ENCODE measurements around the gene SETBP1.

The SETBP1 gene

GRCh38 chr18:44696892-44697291 is 16.2 kb downstream of the SETBP1 start:
- Histone ChIP-seq H3K4me3 (ENCODE audit: low read depth, low read length, poor library complexity, severe bottlenecking) (no peak overlapping the region), H3K9me2 (ENCODE audit: low read depth, low read length) (no peaks in the 10 kb centered on the region), H4K20me1 (ENCODE audit: insufficient read depth, low read length) (no peaks in the 10 kb centered on the region), H3K27ac (ENCODE audit: low read depth, low read length, poor library complexity, severe bottlenecking) (no peak overlapping the region), H3K9ac (ENCODE audit: low read length) (no peak overlapping the region), H3K27me3 (ENCODE audit: insufficient read depth, low read length) (no peaks in the 10 kb centered on the region), H3K4me2 (ENCODE audit: low read length) (no peak overlapping the region), H2AFZ (ENCODE audit: low read length) (no peak overlapping the region), H3F3A (ENCODE audit: insufficient read depth, low read length) (no peaks in the 10 kb centered on the region), H3K36me3 (ENCODE audit: insufficient read depth, low read length) (no peaks in the 10 kb centered on the region; the same call in 1 of the 2 replicates), H3K9me3 (ENCODE audit: low read length) (no peaks in the 10 kb centered on the region), H3K4me1 (ENCODE audit: insufficient read depth, low read length, severe bottlenecking) (peaks cover 47% of the 10 kb centered on the region), H3K79me2 (ENCODE audit: insufficient read depth, low read length) (no peaks in the 10 kb centered on the region)
- TF ChIP-seq EZH2 (IDR thresholded peaks at IDR 0.05; ENCODE audit: borderline replicate concordance, low read length) (no peak), CTCF (IDR thresholded peaks at IDR 0.05; ENCODE audit: low read length) (no peak)

GRCh38 chr18:44697315-44697714 is 16.6 kb downstream of the SETBP1 start:
- H3K27ac ChIP-seq (ENCODE audit: low read depth, low read length, poor library complexity, severe bottlenecking) = no peak overlapping the region

GRCh38 chr18:44698518-44698917 is 17.8 kb downstream of the SETBP1 start:
- Histone ChIP-seq H3K27me3 (ENCODE audit: insufficient read depth, low read length) (no peaks in the 10 kb centered on the region), H3K4me3 (ENCODE audit: low read depth, low read length, poor library complexity, severe bottlenecking) (no peak overlapping the region), H3F3A (ENCODE audit: insufficient read depth, low read length) (no peaks in the 10 kb centered on the region), H3K9me2 (ENCODE audit: low read depth, low read length) (no peaks in the 10 kb centered on the region), H3K4me2 (ENCODE audit: low read length) (no peak overlapping the region), H3K4me1 (ENCODE audit: insufficient read depth, low read length, severe bottlenecking) (peaks cover 61% of the 10 kb centered on the region), H3K9me3 (ENCODE audit: low read length) (no peaks in the 10 kb centered on the region), H3K79me2 (ENCODE audit: insufficient read depth, low read length) (no peaks in the 10 kb centered on the region), H3K36me3 (ENCODE audit: insufficient read depth, low read length) (no peaks in the 10 kb centered on the region), H3K9ac (ENCODE audit: low read length) (no peak overlapping the region), H3K27ac (ENCODE audit: low read depth, low read length, poor library complexity, severe bottlenecking) (no peak overlapping the region), H4K20me1 (ENCODE audit: insufficient read depth, low read length) (no peaks in the 10 kb centered on the region), H2AFZ (ENCODE audit: low read length) (no peak overlapping the region)
- TF ChIP-seq EZH2 (IDR thresholded peaks at IDR 0.05; ENCODE audit: borderline replicate concordance, low read length) (no peak), CTCF (IDR thresholded peaks at IDR 0.05; ENCODE audit: low read length) (no peak)

More at GRCh38 chr18:44697315-44697714, 16.6 kb downstream of the SETBP1 start:
- TF ChIP-seq EZH2 (IDR thresholded peaks at IDR 0.05; ENCODE audit: borderline replicate concordance, low read length) = no peak
- H3K9me2 ChIP-seq (ENCODE audit: low read depth, low read length) = no peaks in the 10 kb centered on the region
- no peak overlapping the region for H3K4me2 ChIP-seq (ENCODE audit: low read length)
- no peaks in the 10 kb centered on the region for H3F3A ChIP-seq (ENCODE audit: insufficient read depth, low read length)
- no peaks in the 10 kb centered on the region for H4K20me1 ChIP-seq (ENCODE audit: insufficient read depth, low read length)
- no peaks in the 10 kb centered on the region for H3K27me3 ChIP-seq (ENCODE audit: insufficient read depth, low read length)
- H3K4me3 ChIP-seq (ENCODE audit: low read depth, low read length, poor library complexity, severe bottlenecking) = no peak overlapping the region
- H3K4me1 ChIP-seq (ENCODE audit: insufficient read depth, low read length, severe bottlenecking) = peaks cover 51% of the 10 kb centered on the region
- H3K9me3 ChIP-seq (ENCODE audit: low read length) = no peaks in the 10 kb centered on the region
- no peak overlapping the region for H2AFZ ChIP-seq (ENCODE audit: low read length)
- no peaks in the 10 kb centered on the region for H3K79me2 ChIP-seq (ENCODE audit: insufficient read depth, low read length)
- H3K9ac ChIP-seq (ENCODE audit: low read length) = no peak overlapping the region
- H3K36me3 ChIP-seq (ENCODE audit: insufficient read depth, low read length) = no peaks in the 10 kb centered on the region

GRCh38 chr18:44699572-44700261 is 19.0 kb downstream of the SETBP1 start:
- H3F3A ChIP-seq (ENCODE audit: insufficient read depth, low read length) = no peaks in the 10 kb centered on the region
- peak overlapping the region; percentile 16; the same call in 1 of the 2 replicates for H3K9ac ChIP-seq (ENCODE audit: low read length)
- H3K27ac ChIP-seq (ENCODE audit: low read depth, low read length, poor library complexity, severe bottlenecking) = peak overlapping the region; percentile 71
- H2AFZ ChIP-seq (ENCODE audit: low read length) = no peak overlapping the region
- H3K79me2 ChIP-seq (ENCODE audit: insufficient read depth, low read length) = no peaks in the 10 kb centered on the region
- peaks cover 73% of the 10 kb centered on the region for H3K4me1 ChIP-seq (ENCODE audit: insufficient read depth, low read length, severe bottlenecking)
- H4K20me1 ChIP-seq (ENCODE audit: insufficient read depth, low read length) = no peaks in the 10 kb centered on the region
- H3K9me3 ChIP-seq (ENCODE audit: low read length) = no peaks in the 10 kb centered on the region
- H3K9me2 ChIP-seq (ENCODE audit: low read depth, low read length) = no peaks in the 10 kb centered on the region
- TF ChIP-seq EZH2 (IDR thresholded peaks at IDR 0.05; ENCODE audit: borderline replicate concordance, low read length) (no peak), CTCF (IDR thresholded peaks at IDR 0.05; ENCODE audit: low read length) (no peak)
- H3K4me2 ChIP-seq (ENCODE audit: low read length) = peak overlapping the region; percentile 50
- no peak overlapping the region for H3K4me3 ChIP-seq (ENCODE audit: low read depth, low read length, poor library complexity, severe bottlenecking)
- no peaks in the 10 kb centered on the region for H3K36me3 ChIP-seq (ENCODE audit: insufficient read depth, low read length)
- no peaks in the 10 kb centered on the region for H3K27me3 ChIP-seq (ENCODE audit: insufficient read depth, low read length)
